ENCODE results near the gene KLHL2. TPM values are rescaled to one million over a fixed set of nuclear protein-coding genes. Genes with fewer than 3 reads are reported as not detected.
"Not testable (repeated sequence)": the region's sequence is repeated elsewhere in the genome, so short reads cannot be mapped to it uniquely, and the experiment has no call there.

KLHL2 gene
- total and polyA plus RNA-seq, 9 of the 15 experiments (the other 6 are each of a cell fraction or from before 2014, with no cell fraction given), result 2.5 to 11.3 (median 6.1) TPM

- H3K4me1 ChIP-seq (replicated peaks in 1 of 2; ENCODE audit: control insufficient read depth in 2 of 2, insufficient read depth in 2 of 2, low read length in 2 of 2); BruUV-seq (replicated peaks); H3K27me3 ChIP-seq (ENCODE audit: control insufficient read depth in 2 of 2, insufficient read depth in 2 of 2, low read length in 2 of 2); in situ Hi-C loops (cut with MboI); H3K79me2 ChIP-seq (ENCODE audit: control insufficient read depth, insufficient read depth, low read length); CTCF ChIA-PET (ENCODE audit: low intra/inter-chr PET ratio); H2AFZ ChIP-seq (ENCODE audit: low read depth, low read length); intact Hi-C loops (cut with micrococcal nuclease); H3K27ac ChIP-seq (ENCODE audit: extremely low read depth, low read depth, low read length); H4K20me1 ChIP-seq (replicated peaks; ENCODE audit: control insufficient read depth, insufficient read depth, low read length); ATAC-seq; H3K9me1 ChIP-seq (ENCODE audit: control insufficient read depth, insufficient read depth, low read length); FAIRE-seq; POLR2A ChIA-PET; H3K4me3 ChIP-seq; DNase-seq (ENCODE audit: extremely low read depth in 1 of 4, low spot score in 3 of 4); H3K9ac ChIP-seq (ENCODE audit: insufficient read depth in 1 of 2, low read depth in 2 of 2, low read length in 2 of 2); H3K9me3 ChIP-seq (replicated peaks; ENCODE audit: control insufficient read depth, insufficient read depth, low read depth, low read length); H3K36me3 ChIP-seq (ENCODE audit: control insufficient read depth, insufficient read depth, low read length); H3K4me2 ChIP-seq (ENCODE audit: insufficient read depth, low read length): not testable (repeated sequence)
- 0% methylated on average over 1 of the region's 1 CpG for WGBS (ENCODE audit: insufficient coverage, low coverage, missing lambda C conversion rate)
- TF ChIP-seq ZNF146 (CRISPR knock-in tag; IDR thresholded peaks at IDR 0.05; ENCODE audit: unreplicated experiment), result peak; percentile 59
These were observed 40.5 kb upstream of the KLHL2 start for GRCh38 chr4:165166872-165167271.

GRCh38 chr4:165167650-165168049 is 39.7 kb upstream of the KLHL2 start:
- no peaks in the 10 kb centered on the region for H4K20me1 ChIP-seq (replicated peaks; ENCODE audit: control insufficient read depth, insufficient read depth, low read length)
- no peak overlapping the region for H3K4me2 ChIP-seq (ENCODE audit: insufficient read depth, low read length)
- no peak overlapping the region for H3K4me3 ChIP-seq
- H3K9ac ChIP-seq (ENCODE audit: insufficient read depth in 1 of 2, low read depth in 2 of 2, low read length in 2 of 2), result no peak overlapping the region
- H3K4me1 ChIP-seq (replicated peaks in 1 of 2; ENCODE audit: control insufficient read depth in 2 of 2, insufficient read depth in 2 of 2, low read length in 2 of 2), result no peaks in the 10 kb centered on the region; a peak in 1 of 5 replicates
- 13% methylated on average over 6 of the region's 6 CpGs for WGBS (ENCODE audit: insufficient coverage, low coverage, missing lambda C conversion rate)
- no peaks in the 10 kb centered on the region for H3K36me3 ChIP-seq (ENCODE audit: control insufficient read depth, insufficient read depth, low read length)
- no peak overlapping the region for H2AFZ ChIP-seq (ENCODE audit: low read depth, low read length)
- no peaks in the 10 kb centered on the region; a peak in 1 of 5 replicates for H3K27me3 ChIP-seq (ENCODE audit: control insufficient read depth in 2 of 2, insufficient read depth in 2 of 2, low read length in 2 of 2)
- H3K27ac ChIP-seq (ENCODE audit: extremely low read depth, low read depth, low read length), result no peak overlapping the region
- intact Hi-C loops (cut with micrococcal nuclease) (no loop called here), in situ Hi-C loops (cut with MboI) (no loop called here)
- no TSS peak for BruUV-seq (replicated peaks)
- FAIRE-seq (no peak), DNase-seq (ENCODE audit: extremely low read depth in 1 of 4, low spot score in 3 of 4) (no peak), ATAC-seq (no peak)
- H3K9me1 ChIP-seq (ENCODE audit: control insufficient read depth, insufficient read depth, low read length), result no peaks in the 10 kb centered on the region
- no peaks in the 10 kb centered on the region for H3K9me3 ChIP-seq (replicated peaks; ENCODE audit: control insufficient read depth, insufficient read depth, low read depth, low read length)
- no peaks in the 10 kb centered on the region for H3K79me2 ChIP-seq (ENCODE audit: control insufficient read depth, insufficient read depth, low read length)
- POLR2A ChIA-PET, result no interaction called here
- CTCF ChIA-PET (ENCODE audit: low intra/inter-chr PET ratio), result no interaction called here
- TF ChIP-seq TCFL5 (CRISPR knock-in tag; conservative IDR thresholded peaks at IDR 0.05) (no peak), ZFPM2 (CRISPR knock-in tag; IDR thresholded peaks at IDR 0.05) (no peak), SREBF2 (CRISPR knock-in tag; IDR thresholded peaks at IDR 0.05) (no peak), CXXC5 (CRISPR knock-in tag; IDR thresholded peaks at IDR 0.05) (no peak), TCF7L2 (IDR thresholded peaks at IDR 0.05; ENCODE audit: low read depth, low read length) (no peak), KLF6 (CRISPR knock-in tag; IDR thresholded peaks at IDR 0.05; ENCODE audit: borderline replicate concordance) (no peak), NR2F6 (CRISPR knock-in tag; IDR thresholded peaks at IDR 0.05) (no peak), NFIC (IDR thresholded peaks at IDR 0.05) (no peak), CCNT2 (IDR thresholded peaks at IDR 0.05; ENCODE audit: borderline replicate concordance, extremely low read depth, insufficient read length, low read depth, low read length) (no peak), ILF3 (IDR thresholded peaks at IDR 0.05; ENCODE audit: borderline replicate concordance) (no peak), CGGBP1 (CRISPR knock-in tag; IDR thresholded peaks at IDR 0.05) (no peak), ZBTB12 (CRISPR knock-in tag; IDR thresholded peaks at IDR 0.05) (no peak), PRPF4 (IDR thresholded peaks at IDR 0.05; ENCODE audit: insufficient read depth, low read depth, low read length, poor library complexity, severe bottlenecking) (no peak), LCOR (CRISPR knock-in tag; IDR thresholded peaks at IDR 0.05) (no peak), OTX1 (CRISPR knock-in tag; IDR thresholded peaks at IDR 0.05) (no peak)
